Skeletal muscle tissue (tissue), 4 donors: ENCODE data around the gene TRIO. TPM values are rescaled to one million over a fixed set of nuclear protein-coding genes. Genes with fewer than 3 reads are reported as not detected.

ENCODE experiments used
- H3K27ac ChIP-seq: one replicate; pipeline ENCODE4 v1.7.0; 2013; ENCODE audit warnings: mild to moderate bottlenecking, low read depth, low read length, inconsistent platforms
- H3K27me3 ChIP-seq, 3 donors: one replicate each; pipeline ENCODE4 v1.7.0; 2013; ENCODE audit warnings: low read length in 3 of 3; ENCODE audit not compliant: control insufficient read depth in 3 of 3, insufficient read depth in 3 of 3
- H3K36me3 ChIP-seq, 3 donors: one replicate each; pipeline ENCODE4 v1.7.0; 2013; ENCODE audit warnings: low read length in 3 of 3; ENCODE audit not compliant: control insufficient read depth in 3 of 3, insufficient read depth in 3 of 3
- H3K4me1 ChIP-seq, 3 donors: one replicate each; pipeline ENCODE4 v1.7.0; 2013; ENCODE audit warnings: low read length in 3 of 3, mild to moderate bottlenecking in 3 of 3; ENCODE audit not compliant: control insufficient read depth in 3 of 3, insufficient read depth in 3 of 3
- H3K4me3 ChIP-seq, 3 donors: one replicate each; pipeline ENCODE4 v1.7.0; 2013; ENCODE audit warnings: low read length in 3 of 3
- H3K9ac ChIP-seq, 3 donors: one replicate each; pipeline ENCODE4 v1.7.0; 2013; ENCODE audit warnings: low read length in 3 of 3, mild to moderate bottlenecking in 3 of 3, moderate library complexity in 2 of 3, low read depth in 1 of 3
- H3K9me3 ChIP-seq, 3 donors: one replicate each; pipeline ENCODE4 v1.7.0; 2013; ENCODE audit warnings: low read length in 3 of 3; ENCODE audit not compliant: control insufficient read depth in 3 of 3
- total RNA-seq: library from RNA; depleted of rRNA; stranded (reverse); fragments of >200 nt; gene quantifications from one replicate; pipeline ENCODE4 v1.2.3, GENCODE V29; 2014
- donor health status: Osteomylitis.

TRIO gene
- total RNA-seq, 1 donor from 2014 or later, result 200 TPM

DNA sequence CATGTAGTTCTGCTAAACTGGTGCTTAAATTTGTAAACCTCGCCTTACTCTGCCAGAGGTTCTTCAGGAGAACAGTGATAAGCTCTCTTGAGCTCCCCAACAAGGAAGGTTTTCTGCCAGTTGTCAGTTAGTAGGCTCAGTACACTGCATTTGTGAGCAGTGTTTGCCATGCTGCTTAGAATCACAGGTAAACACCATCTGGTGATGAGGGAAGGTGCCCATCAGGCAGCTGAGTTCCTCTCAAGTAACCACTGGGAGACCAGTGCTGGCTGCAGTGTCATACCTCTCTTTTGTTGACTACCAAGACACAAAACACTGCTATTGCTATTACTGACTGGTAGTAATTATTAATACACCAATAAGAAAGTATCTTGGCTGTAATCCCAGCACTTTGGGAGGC lies 252.3 kb downstream of the TRIO start:
- H3K36me3 ChIP-seq, result peaks cover 27 to 41% (median 39%) of the 10 kb centered on the region in 3 donors
- no peaks in the 10 kb centered on the region for H3K27me3 ChIP-seq
- no peaks in the 10 kb centered on the region for H3K9me3 ChIP-seq
- H3K27ac ChIP-seq, result no peak overlapping the region
- no peak overlapping the region for H3K4me3 ChIP-seq
- peaks cover 0 to 4% (median 0%) of the 10 kb centered on the region in 3 donors for H3K4me1 ChIP-seq
- H3K9ac ChIP-seq, result no peak overlapping the region

DNA sequence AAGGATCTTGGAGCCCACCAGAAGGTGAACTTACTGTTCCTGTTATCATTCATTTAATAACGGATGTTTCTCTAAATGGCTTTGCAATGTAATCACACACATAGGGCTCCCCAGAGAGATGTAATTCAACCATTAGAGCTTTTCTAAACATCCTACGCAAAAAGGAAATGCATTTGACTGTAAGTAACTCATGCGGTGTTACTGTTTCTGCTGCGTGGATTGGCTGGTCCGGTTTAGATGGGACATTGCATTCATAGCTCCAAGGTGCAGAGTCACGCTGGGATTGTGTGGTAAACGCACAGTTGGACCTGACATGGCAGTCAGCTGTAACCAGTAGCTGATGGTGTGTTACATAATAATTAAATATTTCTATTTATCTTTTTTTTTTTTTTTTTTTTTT lies 252.9 kb downstream of the TRIO start:
- Histone ChIP-seq H3K27ac (no peak overlapping the region), H3K27me3 (no peaks in the 10 kb centered on the region), H3K4me3 (no peak overlapping the region), H3K9me3 (no peaks in the 10 kb centered on the region), H3K4me1 (peaks cover 0 to 4% (median 0%) of the 10 kb centered on the region in 3 donors), H3K9ac (no peak overlapping the region), H3K36me3 (peaks cover 28 to 36% (median 34%) of the 10 kb centered on the region in 3 donors)

GRCh38 chr5:14396737-14397136 lies 253.6 kb downstream of the TRIO start:
- Histone ChIP-seq H3K9ac (no peak overlapping the region), H3K9me3 (no peaks in the 10 kb centered on the region), H3K4me3 (no peak overlapping the region), H3K27me3 (no peaks in the 10 kb centered on the region), H3K4me1 (peaks cover 0 to 4% (median 0%) of the 10 kb centered on the region in 3 donors), H3K36me3 (peaks cover 23 to 30% (median 30%) of the 10 kb centered on the region in 3 donors), H3K27ac (no peak overlapping the region)

DNA sequence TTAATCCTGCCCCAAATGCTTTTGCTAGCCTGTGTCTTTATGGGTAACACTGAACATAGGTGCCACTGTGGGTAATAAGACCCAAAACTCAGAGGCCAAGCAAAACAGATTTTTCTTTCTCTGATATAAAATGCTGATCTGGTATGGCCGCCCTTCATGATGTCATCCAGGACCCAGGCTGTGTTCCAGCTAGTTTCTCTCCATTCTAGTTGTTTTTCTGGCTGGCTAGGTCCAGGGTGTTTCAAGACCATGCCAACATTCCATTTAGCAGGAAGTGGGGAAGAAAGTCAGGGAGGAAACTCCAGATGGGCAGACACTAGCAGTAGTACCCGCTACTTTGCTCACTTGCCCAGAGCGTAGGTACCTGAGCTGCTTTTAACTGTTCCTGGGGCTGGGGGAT lies 254.6 kb downstream of the TRIO start:
- no peak overlapping the region for H3K27ac ChIP-seq
- H3K9ac ChIP-seq, result no peak overlapping the region
- no peaks in the 10 kb centered on the region for H3K27me3 ChIP-seq
- H3K9me3 ChIP-seq, result no peaks in the 10 kb centered on the region
- no peak overlapping the region for H3K4me3 ChIP-seq
- peaks cover 23 to 27% (median 24%) of the 10 kb centered on the region in 3 donors for H3K36me3 ChIP-seq
- peaks cover 0 to 4% (median 0%) of the 10 kb centered on the region in 3 donors for H3K4me1 ChIP-seq

DNA sequence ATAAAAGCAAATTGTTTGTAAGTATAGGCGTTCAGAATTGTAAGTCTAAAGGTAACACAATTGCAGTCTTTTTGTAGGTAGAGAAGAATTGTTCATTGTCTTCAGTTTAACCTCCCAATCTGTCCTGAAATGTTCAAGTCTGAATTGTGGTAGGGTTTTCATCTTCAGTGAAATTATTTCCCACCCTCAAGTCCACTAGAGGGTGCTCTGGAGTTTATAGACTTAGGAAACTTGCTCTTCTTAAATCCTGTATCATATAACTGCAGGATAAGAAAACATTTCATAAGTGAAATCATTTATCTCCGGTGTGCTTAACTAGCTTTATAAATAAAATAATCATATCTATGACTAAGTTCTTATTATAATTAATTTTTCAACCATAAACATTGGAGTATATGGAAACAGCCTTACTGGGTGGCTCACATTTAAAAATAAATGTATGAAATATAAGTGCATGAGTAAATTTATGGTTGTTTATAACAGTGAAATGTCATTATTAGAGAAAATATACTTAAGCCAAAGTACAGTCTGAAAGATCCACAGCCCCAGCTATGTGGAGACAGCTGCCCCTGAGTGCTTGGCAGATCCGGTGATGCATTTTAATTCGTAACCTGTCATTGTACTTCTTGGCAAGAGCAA lies 256.0 kb downstream of the TRIO start:
- peaks cover 17 to 22% (median 17%) of the 10 kb centered on the region in 3 donors for H3K36me3 ChIP-seq
- no peak overlapping the region for H3K27ac ChIP-seq

GRCh38 chr5:14400085-14400484 lies 256.9 kb downstream of the TRIO start:
- Histone ChIP-seq H3K9me3 (no peaks in the 10 kb centered on the region), H3K27me3 (no peaks in the 10 kb centered on the region), H3K9ac (no peak overlapping the region), H3K4me3 (no peak overlapping the region), H3K27ac (no peak overlapping the region), H3K4me1 (peaks cover 0 to 4% (median 0%) of the 10 kb centered on the region in 3 donors), H3K36me3 (peaks cover 8 to 18% (median 17%) of the 10 kb centered on the region in 3 donors)

More for the DNA sequence above, 256.0 kb downstream of the TRIO start:
- Histone ChIP-seq H3K9ac (no peak overlapping the region), H3K9me3 (no peaks in the 10 kb centered on the region), H3K4me1 (peaks cover 0 to 4% (median 0%) of the 10 kb centered on the region in 3 donors), H3K4me3 (no peak overlapping the region), H3K27me3 (no peaks in the 10 kb centered on the region)

GRCh38 chr5:14400611-14401010 lies 257.5 kb downstream of the TRIO start:
- H3K4me3 ChIP-seq, result no peak overlapping the region
- peaks cover 5 to 19% (median 16%) of the 10 kb centered on the region in 3 donors for H3K36me3 ChIP-seq
- no peaks in the 10 kb centered on the region for H3K27me3 ChIP-seq
- H3K9ac ChIP-seq, result no peak overlapping the region
- H3K9me3 ChIP-seq, result no peaks in the 10 kb centered on the region
- peaks cover 0 to 4% (median 0%) of the 10 kb centered on the region in 3 donors for H3K4me1 ChIP-seq
- H3K27ac ChIP-seq, result no peak overlapping the region

DNA sequence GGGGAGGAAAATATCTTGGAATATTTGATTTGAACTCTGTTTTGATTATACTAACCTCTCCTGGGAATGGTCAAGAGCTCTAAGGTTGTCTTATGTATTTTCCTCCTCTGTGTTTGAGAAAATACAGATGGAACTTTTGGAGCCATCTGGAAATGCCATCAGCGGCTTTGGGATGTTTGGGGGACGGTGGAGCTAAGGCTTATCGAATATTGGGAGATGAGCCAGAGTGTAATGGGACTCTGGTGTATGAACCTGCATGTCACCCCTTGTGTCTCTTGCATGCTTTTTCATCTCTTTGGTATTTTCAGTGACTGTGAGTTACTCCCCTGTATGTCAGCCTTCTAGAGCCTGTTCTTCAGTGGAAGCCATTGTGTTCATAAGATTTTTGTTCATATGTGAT lies 258.5 kb downstream of the TRIO start:
- Histone ChIP-seq H3K4me3 (no peak overlapping the region), H3K9ac (no peak overlapping the region), H3K4me1 (peaks cover 0 to 4% (median 0%) of the 10 kb centered on the region in 3 donors), H3K27ac (no peak overlapping the region), H3K9me3 (no peaks in the 10 kb centered on the region), H3K27me3 (no peaks in the 10 kb centered on the region), H3K36me3 (peaks cover 13 to 30% (median 23%) of the 10 kb centered on the region in 3 donors)

GRCh38 chr5:14402424-14402823 lies 259.3 kb downstream of the TRIO start:
- peaks cover 18 to 32% (median 24%) of the 10 kb centered on the region in 3 donors for H3K36me3 ChIP-seq
- H3K4me3 ChIP-seq, result no peak overlapping the region

GRCh38 chr5:14404780-14405179 lies 261.6 kb downstream of the TRIO start:
- Histone ChIP-seq H3K4me1 (peaks cover 2 to 8% (median 6%) of the 10 kb centered on the region in 3 donors), H3K4me3 (no peak overlapping the region), H3K36me3 (peaks cover 22 to 30% (median 25%) of the 10 kb centered on the region in 3 donors), H3K9ac (no peak overlapping the region), H3K9me3 (no peaks in the 10 kb centered on the region), H3K27me3 (no peaks in the 10 kb centered on the region), H3K27ac (no peak overlapping the region)

More at GRCh38 chr5:14402424-14402823, 259.3 kb downstream of the TRIO start:
- Histone ChIP-seq H3K9me3 (no peaks in the 10 kb centered on the region), H3K4me1 (peaks cover 5 to 6% (median 6%) of the 10 kb centered on the region in 3 donors), H3K27ac (no peak overlapping the region), H3K27me3 (no peaks in the 10 kb centered on the region), H3K9ac (no peak overlapping the region)
